Thyroid gland (tissue), 4 donors: ENCODE results near the gene USP34.
"Not testable (repeated sequence)": the region's sequence is repeated elsewhere in the genome, so short reads cannot be mapped to it uniquely, and the experiment has no call there.

Source experiments
- POLR2A ChIP-seq, 2 donors: fragments of 450-650 bp; IDR thresholded peaks; one replicate each; pipeline ENCODE4 v1.6.1; 2017; ENCODE audit warnings: antibody characterized with exemption in 2 of 2, mild to moderate bottlenecking in 2 of 2, moderate library complexity in 1 of 2
- TF ChIP-seq, protein P1 (sequence below), 6 experiments: fragments of 200-600 bp in 3 of 6; fragments of 450-650 bp in 3 of 6; sonication (generic) in 3 of 6; IDR thresholded peaks; one replicate each; pipeline ENCODE4 v1.5.1; 2016 to 2019; ENCODE audit warnings: antibody characterized with exemption in 6 of 6, mild to moderate bottlenecking in 2 of 6, inconsistent platforms in 1 of 6, moderate library complexity in 1 of 6

GRCh38 chr2:61446971-61447370 lies 23.9 kb downstream of the USP34 start:
- TF ChIP-seq POLR2A (IDR thresholded peaks at IDR 0.05): not testable (repeated sequence)
- TF ChIP-seq, protein P1, sequence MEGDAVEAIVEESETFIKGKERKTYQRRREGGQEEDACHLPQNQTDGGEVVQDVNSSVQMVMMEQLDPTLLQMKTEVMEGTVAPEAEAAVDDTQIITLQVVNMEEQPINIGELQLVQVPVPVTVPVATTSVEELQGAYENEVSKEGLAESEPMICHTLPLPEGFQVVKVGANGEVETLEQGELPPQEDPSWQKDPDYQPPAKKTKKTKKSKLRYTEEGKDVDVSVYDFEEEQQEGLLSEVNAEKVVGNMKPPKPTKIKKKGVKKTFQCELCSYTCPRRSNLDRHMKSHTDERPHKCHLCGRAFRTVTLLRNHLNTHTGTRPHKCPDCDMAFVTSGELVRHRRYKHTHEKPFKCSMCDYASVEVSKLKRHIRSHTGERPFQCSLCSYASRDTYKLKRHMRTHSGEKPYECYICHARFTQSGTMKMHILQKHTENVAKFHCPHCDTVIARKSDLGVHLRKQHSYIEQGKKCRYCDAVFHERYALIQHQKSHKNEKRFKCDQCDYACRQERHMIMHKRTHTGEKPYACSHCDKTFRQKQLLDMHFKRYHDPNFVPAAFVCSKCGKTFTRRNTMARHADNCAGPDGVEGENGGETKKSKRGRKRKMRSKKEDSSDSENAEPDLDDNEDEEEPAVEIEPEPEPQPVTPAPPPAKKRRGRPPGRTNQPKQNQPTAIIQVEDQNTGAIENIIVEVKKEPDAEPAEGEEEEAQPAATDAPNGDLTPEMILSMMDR (IDR thresholded peaks at IDR 0.05): not testable (repeated sequence)
